GM06990 (cell line): Measurements from ENCODE around the gene RPL4.
"Not testable (repeated sequence)": the region's sequence is repeated elsewhere in the genome, so short reads cannot be mapped to it uniquely, and the experiment has no call there.

Source experiments
- DNase-seq: peaks from one replicate; pipeline ENCODE4 v3.0.0-alpha.2; 2011; ENCODE audit not compliant: insufficient read length; ENCODE audit errors: extremely low read depth
- H3K27me3 ChIP-seq: replicated peaks from 2 replicates; pipeline ENCODE4 v1.6.0; 2011; ENCODE audit warnings: low read length; ENCODE audit not compliant: control insufficient read depth, insufficient read depth
- H3K36me3 ChIP-seq: 2 replicates; pipeline ENCODE4 v1.5.1; 2011; ENCODE audit warnings: low read length; ENCODE audit not compliant: control insufficient read depth, insufficient read depth
- H3K4me3 ChIP-seq: replicated peaks from 2 replicates; pipeline ENCODE4 v1.5.1; 2011; ENCODE audit warnings: low read depth, mild to moderate bottlenecking, control low read depth, low read length
- TF ChIP-seq, protein P1 (sequence below): IDR thresholded peaks from 2 replicates; pipeline ENCODE4 v1.5.1; 2011; ENCODE audit warnings: low read length, control low read depth, mild to moderate bottlenecking, inconsistent platforms; ENCODE audit not compliant: insufficient read depth, poor library complexity, severe bottlenecking

RPL4 gene

DNA sequence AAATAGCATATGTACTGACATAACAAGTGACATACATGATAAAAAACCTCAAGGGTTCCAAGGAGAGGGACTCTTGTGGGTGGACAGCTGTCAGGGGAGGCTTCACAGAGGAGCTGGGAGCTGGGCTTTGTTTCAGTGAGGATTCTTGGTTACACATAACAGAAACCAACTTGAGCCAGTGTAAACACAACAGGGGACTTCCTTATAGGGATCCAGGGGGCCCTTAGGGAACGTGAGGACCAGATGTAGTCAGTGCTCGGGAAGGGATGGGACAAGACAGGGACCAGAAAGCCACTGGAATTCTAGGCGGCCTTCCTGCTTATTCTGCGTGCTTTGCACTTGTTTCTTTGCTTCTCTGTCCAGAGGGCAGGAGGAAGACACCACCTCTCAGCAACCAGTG is 42.0 kb downstream of the RPL4 start:
- TF ChIP-seq, protein P1, sequence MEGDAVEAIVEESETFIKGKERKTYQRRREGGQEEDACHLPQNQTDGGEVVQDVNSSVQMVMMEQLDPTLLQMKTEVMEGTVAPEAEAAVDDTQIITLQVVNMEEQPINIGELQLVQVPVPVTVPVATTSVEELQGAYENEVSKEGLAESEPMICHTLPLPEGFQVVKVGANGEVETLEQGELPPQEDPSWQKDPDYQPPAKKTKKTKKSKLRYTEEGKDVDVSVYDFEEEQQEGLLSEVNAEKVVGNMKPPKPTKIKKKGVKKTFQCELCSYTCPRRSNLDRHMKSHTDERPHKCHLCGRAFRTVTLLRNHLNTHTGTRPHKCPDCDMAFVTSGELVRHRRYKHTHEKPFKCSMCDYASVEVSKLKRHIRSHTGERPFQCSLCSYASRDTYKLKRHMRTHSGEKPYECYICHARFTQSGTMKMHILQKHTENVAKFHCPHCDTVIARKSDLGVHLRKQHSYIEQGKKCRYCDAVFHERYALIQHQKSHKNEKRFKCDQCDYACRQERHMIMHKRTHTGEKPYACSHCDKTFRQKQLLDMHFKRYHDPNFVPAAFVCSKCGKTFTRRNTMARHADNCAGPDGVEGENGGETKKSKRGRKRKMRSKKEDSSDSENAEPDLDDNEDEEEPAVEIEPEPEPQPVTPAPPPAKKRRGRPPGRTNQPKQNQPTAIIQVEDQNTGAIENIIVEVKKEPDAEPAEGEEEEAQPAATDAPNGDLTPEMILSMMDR, result no peak
- H3K4me3 ChIP-seq, result no peak overlapping the region
- no peaks in the 10 kb centered on the region for H3K27me3 ChIP-seq
- no peak for DNase-seq
- H3K36me3 ChIP-seq, result peaks cover 6% of the 10 kb centered on the region

DNA sequence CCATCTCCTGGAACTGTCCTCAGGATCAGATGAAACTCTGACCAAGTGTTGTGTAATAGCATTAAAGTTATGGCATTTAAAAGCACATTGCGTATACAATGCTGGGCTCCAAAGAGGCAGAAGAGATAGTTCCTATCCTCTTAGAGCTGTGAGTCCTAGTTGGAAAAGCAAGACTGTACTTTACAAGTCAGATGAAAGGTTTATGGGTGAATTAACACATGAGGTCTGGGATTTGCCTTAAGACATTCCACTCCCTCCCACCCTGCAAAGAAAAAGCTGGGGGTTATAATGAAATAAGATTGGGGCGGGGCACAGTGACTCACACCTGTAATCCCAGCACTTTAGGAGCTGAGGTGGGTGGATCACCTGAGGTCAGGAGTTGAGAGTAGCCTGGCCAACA is 42.7 kb downstream of the RPL4 start:
- Histone ChIP-seq H3K36me3 (peaks cover 6% of the 10 kb centered on the region), H3K4me3 (no peak overlapping the region), H3K27me3 (no peaks in the 10 kb centered on the region)
- no peak for DNase-seq
- TF ChIP-seq, protein P1, result no peak

DNA sequence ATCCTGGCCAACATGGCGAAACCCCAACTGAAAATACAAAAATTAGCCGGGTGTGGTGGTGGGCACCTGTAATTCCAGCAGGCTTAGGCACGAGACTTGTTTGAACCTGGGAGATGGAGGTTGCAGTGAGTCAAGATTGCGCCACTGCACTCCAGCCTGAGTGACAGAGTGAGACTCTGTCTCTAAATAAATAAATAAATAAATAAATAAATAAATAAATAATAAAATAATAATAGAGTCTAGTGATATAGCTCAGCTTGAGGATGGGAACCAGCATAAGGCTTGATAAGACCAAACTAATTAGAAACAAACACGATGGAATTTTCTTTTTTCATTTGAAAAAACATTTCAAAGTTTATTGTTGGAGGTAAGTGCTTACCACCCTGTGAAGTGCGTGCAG is 43.4 kb downstream of the RPL4 start:
- not testable (repeated sequence) for H3K36me3 ChIP-seq

DNA sequence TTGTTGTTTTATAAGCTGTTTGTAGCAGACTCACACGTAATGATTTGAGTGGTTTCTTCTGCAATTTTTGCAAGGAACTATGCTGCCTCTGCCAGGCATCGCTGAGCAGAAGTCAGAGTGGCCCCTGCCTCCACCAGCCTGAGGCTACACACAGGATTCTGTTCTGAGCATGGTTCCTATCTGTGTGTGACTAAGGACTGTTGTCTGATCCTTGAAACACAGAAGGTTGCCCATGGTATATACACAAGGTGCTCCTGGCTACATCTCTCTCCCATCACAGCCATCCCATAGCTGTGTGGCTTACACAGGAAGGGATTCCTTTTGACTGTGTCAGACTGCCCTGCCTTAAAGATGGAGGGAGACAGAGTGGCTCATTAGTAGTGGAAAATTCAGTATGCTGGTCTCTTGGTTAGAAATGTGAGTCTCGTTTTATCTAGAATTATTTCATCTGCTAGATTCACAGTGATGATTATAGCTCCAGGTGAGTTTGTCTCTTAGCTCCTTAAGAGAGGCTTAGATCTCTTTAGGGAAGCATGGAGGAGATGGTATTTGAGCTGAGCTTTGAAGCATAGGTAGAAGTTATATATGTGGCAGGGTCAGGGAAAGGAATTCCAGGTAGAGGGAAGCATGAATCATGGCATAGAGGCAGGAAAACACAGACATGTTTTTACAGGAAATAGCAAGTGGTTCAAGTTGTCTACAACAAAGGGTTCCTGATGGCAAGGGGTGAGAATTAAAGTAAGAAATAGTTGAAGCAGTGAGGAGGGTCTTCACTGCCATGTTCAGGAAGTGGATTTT is 44.6 kb downstream of the RPL4 start:
- Histone ChIP-seq H3K4me3 (no peak overlapping the region), H3K36me3 (peaks cover 6% of the 10 kb centered on the region), H3K27me3 (no peaks in the 10 kb centered on the region)
- no peak for DNase-seq
- TF ChIP-seq, protein P1, result no peak

More for the DNA sequence above, 43.4 kb downstream of the RPL4 start:
- not testable (repeated sequence) for H3K27me3 ChIP-seq, DNase-seq, H3K4me3 ChIP-seq

DNA sequence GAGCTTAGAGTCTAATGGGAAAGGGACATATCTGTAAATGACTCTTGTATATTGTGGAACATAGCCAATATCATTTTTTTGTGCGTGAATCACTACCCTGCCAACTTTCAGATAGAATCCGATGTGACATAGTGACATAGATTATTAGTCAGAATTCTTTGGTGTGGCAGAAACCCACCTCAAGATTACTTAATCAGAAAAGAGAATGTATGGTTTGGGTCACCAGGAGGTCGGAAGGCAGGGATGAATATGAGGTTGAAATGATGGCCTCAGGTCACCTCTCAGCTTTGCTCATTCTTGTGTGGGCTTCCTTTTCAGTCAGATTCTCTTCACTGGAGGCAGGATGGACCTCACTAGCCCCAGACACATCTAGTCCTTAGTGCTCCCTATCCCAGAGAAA is 48.4 kb downstream of the RPL4 start:
- Histone ChIP-seq H3K36me3 (peaks cover 6% of the 10 kb centered on the region), H3K27me3 (no peaks in the 10 kb centered on the region), H3K4me3 (no peak overlapping the region)
- no peak for DNase-seq
- TF ChIP-seq, protein P1, result no peak

DNA sequence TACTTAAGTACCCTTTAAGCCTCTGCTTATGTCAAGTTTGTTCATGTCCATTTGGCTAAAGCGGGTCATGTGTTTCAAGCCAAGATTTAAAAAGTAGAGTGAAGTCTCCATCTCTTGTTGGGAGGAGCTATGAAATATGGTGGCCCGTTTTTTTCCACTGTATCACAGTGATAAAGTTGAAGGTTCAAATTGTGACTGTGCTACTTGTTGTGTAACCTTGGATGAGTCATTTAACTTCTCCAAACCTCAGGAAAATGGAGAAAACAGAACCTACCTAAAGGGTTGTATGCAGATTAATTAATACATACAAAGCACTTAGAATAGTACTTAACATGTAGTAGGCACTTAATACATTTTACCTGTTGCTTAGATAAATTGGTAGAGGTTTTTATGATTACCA is 50.5 kb downstream of the RPL4 start:
- no peaks in the 10 kb centered on the region for H3K27me3 ChIP-seq
- peaks cover 2% of the 10 kb centered on the region for H3K36me3 ChIP-seq
- no peak overlapping the region for H3K4me3 ChIP-seq
- TF ChIP-seq, protein P1, result no peak
- DNase-seq, result no peak
